Limb (tissue), 2 donors: ENCODE measurements around the gene SGK1.
"Not testable (repeated sequence)": the region's sequence is repeated elsewhere in the genome, so short reads cannot be mapped to it uniquely, and the experiment has no call there.

Source experiments
- DNase-seq, 2 donors: peaks; one replicate each; pipeline ENCODE4 v3.0.0-alpha.2; 2016; ENCODE audit errors: extremely low spot score in 2 of 2

Gene SGK1

DNA sequence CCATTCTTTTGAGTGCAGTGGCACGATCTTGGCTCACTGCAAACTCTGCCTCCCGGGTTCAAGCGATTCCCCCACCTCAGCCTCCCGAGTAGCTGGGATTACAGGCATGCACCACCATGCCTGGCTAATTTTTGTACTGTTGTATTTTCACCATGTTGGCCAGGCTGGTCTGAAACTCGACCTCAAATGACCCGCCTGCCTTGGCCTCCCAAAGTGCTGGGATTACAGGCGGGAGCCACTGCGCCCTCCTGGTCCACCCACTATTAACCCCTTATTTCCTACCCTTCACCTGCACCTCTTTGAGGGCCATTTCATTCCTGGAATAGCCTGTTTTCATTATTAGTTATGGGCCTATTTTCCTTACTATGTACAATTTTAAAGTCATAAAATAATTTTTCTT, 125.3 kb downstream of the SGK1 start:
- not testable (repeated sequence) for DNase-seq

DNA sequence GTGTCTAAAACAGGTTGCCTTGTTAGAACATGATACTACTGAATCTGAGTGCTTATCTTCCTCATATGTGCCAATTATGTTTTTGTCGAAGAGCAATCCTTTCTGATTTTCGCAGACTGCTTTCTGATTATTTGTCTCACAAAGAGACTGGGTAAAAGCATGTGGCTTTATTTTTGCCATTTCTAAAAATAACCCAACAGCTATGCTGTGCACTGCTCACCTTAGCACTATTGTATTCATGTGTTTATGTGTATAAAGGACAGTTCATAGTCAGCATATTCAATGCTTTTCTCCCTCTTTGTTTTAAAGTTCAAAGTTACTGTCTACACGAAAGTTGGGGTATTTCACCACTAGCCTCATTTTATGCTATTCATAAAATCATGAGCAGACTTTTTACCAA, 127.0 kb downstream of the SGK1 start:
- no peak for DNase-seq

GRCh38 chr6:134187751-134188150, 130.2 kb downstream of the SGK1 start:
- DNase-seq = no peak

- no peak for DNase-seq
These were observed 130.8 kb downstream of the SGK1 start for GRCh38 chr6:134187154-134187553.

- no peak for DNase-seq
These were observed 131.6 kb downstream of the SGK1 start for GRCh38 chr6:134186355-134186754.

DNA sequence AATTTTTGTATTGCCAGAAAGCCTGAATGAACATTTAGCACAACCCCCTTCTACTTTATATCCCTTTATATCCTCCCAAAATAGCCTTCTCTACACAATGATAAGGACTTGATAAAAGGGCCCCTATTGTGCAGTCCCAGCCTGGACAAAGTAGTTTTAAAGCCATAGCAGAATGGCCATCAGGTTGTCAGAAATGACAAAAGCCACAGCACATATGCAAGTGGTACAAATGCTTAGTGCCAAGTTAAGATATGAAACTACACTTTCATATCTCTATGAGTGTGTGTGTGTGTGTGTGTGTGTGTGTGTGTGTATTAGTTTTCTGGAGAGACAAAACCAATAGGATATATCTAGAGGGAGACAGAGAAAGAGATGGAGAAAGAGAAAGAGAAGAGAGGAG, 132.6 kb downstream of the SGK1 start:
- no peak for DNase-seq

DNA sequence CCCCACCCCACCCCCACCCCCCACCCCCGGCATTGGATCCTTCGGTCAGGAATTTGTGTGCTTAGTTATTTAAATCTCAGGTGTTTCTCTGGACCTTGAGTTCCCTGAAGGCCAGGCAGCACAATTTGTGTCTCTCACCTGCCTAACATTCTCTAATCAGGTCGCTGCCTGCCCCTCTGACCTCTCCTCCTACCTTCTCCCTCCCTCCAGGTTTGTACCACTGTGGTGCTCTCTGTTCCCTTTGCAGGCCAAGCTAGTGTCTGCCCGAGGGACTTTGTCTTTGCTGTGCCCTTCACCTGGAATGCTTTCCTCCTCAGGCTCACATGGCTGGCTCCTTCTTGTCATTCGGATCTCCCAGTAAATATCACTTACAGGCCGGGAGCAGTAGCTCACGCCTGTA, 134.1 kb downstream of the SGK1 start:
- DNase-seq = no peak

DNA sequence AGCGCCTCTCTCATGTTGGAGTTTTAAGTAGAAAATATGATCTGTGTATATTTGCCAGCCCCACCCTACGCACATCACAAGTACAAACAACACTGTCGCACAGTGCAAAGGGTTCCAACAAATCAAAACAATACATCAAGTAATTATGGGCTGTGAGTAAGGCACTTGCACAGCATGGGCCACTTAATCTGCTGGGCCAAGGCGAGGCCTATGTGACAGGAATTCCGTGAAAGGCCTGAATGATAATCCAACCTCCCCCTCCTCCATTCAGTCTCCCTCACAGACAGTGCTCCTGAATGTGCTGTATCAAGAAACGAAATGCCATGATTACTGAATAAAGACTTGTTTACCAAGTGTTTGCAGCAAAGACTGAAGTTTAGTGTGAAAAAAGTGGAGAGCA, 135.4 kb downstream of the SGK1 start:
- DNase-seq = no peak

DNA sequence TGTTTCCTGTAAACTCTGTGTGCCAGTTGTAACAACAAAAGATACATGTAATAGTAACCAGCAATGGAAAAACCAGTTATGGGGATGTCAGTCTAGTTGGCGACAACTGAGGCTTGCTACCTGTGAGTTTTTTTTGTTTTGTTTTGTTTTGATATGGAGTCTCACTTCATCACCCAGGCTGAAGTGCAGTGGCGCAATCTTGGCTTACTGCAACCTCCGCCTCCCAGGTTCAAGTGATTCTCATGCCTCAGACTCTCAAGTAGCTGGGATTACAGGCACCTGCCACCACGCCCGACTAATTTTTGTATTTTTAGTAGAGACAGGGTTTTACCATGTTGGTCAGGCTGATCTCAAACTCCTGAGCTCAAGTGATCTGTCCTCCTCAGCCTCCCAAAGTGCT, 136.2 kb downstream of the SGK1 start:
- DNase-seq = not testable (repeated sequence)

GRCh38 chr6:134181251-134181650, 136.7 kb downstream of the SGK1 start:
- not testable (repeated sequence) for DNase-seq

GRCh38 chr6:134180540-134180939, 137.4 kb downstream of the SGK1 start:
- not testable (repeated sequence) for DNase-seq

DNA sequence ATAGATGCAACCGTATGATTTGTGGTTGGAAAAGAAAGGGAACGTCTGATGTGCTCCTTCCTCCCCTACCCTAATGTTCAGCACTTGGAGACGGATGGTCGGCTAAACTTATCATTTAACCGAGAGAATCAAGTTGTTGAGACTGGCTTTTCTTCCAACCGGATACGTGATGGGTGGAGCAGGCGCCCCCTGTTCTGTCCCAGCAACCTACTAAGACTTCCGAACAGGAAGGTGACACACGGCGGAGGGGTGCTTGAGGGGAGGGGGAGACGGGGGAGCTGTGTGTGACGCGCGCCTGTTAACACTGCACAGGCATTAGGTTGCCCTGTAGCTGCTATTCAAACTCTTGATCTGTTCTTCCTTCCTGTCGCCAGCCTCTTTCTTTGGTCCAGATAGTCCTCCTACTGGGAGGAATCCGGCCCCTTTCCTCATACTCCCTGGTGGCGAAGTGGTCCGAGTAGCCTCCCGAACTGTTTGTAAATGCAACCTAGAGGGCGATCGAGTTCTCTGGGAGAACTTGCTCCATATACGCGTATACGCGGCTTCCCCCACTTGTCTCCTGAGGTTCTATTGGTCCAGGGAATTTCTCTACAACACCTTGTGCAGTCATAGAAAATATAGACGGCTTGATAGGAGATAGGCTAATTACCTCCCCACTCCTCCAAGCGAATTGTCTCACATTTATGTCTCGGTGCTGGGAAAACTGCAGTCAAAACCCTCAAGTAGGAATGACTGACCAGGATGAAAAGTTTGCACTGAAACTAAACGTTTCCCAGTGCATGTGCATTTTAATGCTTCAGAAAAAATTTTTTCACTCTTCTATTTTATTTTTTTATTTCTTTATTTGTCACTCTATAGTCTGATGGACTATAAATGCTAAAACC, 139.5 kb downstream of the SGK1 start:
- DNase-seq = peak; percentile 76 to 90

DNA sequence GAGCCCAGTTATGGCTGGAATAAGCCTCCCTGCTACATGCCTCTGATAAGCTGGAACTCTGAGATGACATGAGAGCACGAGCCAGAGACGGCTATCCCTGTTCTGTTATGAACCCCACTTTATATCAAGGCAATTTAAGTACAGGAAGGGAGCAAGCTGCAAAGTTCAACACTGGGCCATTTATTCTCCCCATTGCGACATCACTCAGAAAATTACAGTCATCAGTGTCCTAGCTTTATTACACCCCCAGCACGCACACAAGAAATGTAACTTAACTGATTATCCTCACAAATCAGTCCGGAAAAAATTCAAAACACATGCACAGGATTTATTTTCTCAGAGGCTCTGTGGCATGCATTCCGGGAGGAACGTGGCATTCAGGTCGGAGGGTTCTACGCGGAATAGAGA, 140.2 kb downstream of the SGK1 start:
- no peak for DNase-seq

- DNase-seq = no peak
These were observed 140.7 kb downstream of the SGK1 start for GRCh38 chr6:134177236-134177635.

GRCh38 chr6:134176264-134176975, 141.5 kb downstream of the SGK1 start:
- peak in 1 of 2 donors; percentile 65 for DNase-seq

DNA sequence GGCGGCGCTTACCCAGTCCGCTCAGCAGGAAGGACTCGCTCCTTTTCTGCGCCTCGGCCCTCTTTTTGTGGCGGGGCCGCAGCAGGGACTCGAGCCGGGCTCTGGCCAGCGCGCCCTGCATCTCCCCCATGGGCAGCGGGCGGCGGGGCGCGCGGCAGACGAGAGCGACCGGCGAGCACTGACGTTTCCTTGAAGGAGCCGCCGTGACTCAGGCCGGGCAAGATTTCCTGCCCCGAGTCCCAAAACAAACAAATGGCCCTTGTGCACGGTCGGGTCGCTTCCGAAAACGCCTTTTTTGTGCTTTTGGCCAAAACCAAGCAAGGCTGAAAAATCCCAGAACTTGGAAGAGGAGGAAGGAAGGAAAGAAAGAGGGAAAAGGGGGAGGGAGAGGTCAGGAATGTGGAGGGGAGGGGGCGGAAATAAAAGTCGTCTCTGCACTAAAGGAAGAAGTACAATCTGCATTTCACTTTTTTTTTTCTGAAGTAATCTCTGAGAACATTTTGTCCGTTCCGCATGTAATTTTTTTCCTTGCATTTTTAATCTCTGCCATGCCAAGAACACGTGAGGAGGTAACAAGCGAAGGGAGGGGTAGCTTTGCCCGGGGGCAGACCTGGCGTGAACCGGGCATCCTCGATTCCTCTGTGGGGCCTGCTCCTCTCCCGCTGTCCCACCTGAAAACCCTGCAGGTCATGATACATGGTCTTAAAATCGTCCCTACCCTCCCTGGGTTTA, 142.2 kb downstream of the SGK1 start:
- no peak for DNase-seq

- peak; percentile 90 to 95 for DNase-seq
These were observed 143.0 kb downstream of the SGK1 start for GRCh38 chr6:134174672-134175531.

- peak; percentile 87 to 91 for DNase-seq
These were observed 143.8 kb downstream of the SGK1 start for GRCh38 chr6:134173936-134174671.

- no peak for DNase-seq
These were observed 144.6 kb downstream of the SGK1 start for GRCh38 chr6:134173366-134173725.

GRCh38 chr6:134172706-134173365, 145.1 kb downstream of the SGK1 start:
- no peak for DNase-seq
